ENCODE results near the gene RPIA.

The RPIA gene

GRCh38 chr2:88671786-88672427 lies 19.6 kb upstream of the RPIA start:
- H3K4me1 Mint-ChIP-seq (ENCODE audit: low read depth): no peaks in the 10 kb centered on the region
- H3K4me3 Mint-ChIP-seq: no peak overlapping the region
- H3K27ac Mint-ChIP-seq: no peak overlapping the region
- no peaks in the 10 kb centered on the region for H3K36me3 Mint-ChIP-seq (ENCODE audit: low read depth)
- H3K27me3 Mint-ChIP-seq: no peaks in the 10 kb centered on the region
- no peaks in the 10 kb centered on the region for H3K9me3 Mint-ChIP-seq

GRCh38 chr2:88673363-88673762 lies 18.1 kb upstream of the RPIA start:
- no peaks in the 10 kb centered on the region for H3K9me3 Mint-ChIP-seq
- no peaks in the 10 kb centered on the region for H3K36me3 Mint-ChIP-seq (ENCODE audit: low read depth)
- no peaks in the 10 kb centered on the region for H3K4me1 Mint-ChIP-seq (ENCODE audit: low read depth)
- H3K27ac Mint-ChIP-seq: no peak overlapping the region
- no peak overlapping the region for H3K4me3 Mint-ChIP-seq
- H3K27me3 Mint-ChIP-seq: no peaks in the 10 kb centered on the region

DNA sequence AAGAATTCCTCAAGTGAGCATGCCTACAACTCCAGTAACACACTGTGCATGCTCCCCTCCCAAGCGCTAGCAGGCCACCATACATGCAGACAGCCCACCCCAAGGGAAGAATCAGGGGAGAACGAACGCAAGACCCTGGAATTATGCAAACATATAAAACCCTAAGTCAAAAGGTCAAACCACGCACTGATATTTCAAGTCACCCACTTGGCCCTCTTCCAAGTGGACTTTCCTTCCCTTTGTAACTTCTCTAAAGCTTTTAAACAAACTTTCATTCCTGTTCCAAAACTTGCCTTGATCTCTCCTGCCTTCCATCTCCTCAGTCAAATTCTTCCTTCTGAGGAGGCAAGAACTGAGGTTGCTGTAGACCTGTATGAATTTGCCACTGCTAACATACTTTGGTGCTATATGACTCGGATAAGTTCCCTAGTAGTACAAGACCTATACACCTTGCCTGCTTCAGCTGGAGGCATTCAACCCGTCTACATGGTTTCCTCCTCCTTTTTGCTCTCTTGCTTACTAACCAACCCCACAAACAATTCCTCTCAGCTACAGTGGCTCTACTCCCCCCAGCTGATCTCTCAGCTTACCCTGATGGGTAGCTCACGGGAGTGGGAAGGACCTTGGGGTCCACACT lies 11.1 kb upstream of the RPIA start:
- peaks cover 22% of the 10 kb centered on the region for H3K36me3 Mint-ChIP-seq (ENCODE audit: low read depth)
- H3K27ac Mint-ChIP-seq: no peak overlapping the region
- H3K27me3 Mint-ChIP-seq: peaks cover 3% of the 10 kb centered on the region
- H3K9me3 Mint-ChIP-seq: peaks cover 17% of the 10 kb centered on the region
- H3K4me1 Mint-ChIP-seq (ENCODE audit: low read depth): peaks cover 5% of the 10 kb centered on the region
- no peak overlapping the region for H3K4me3 Mint-ChIP-seq

DNA sequence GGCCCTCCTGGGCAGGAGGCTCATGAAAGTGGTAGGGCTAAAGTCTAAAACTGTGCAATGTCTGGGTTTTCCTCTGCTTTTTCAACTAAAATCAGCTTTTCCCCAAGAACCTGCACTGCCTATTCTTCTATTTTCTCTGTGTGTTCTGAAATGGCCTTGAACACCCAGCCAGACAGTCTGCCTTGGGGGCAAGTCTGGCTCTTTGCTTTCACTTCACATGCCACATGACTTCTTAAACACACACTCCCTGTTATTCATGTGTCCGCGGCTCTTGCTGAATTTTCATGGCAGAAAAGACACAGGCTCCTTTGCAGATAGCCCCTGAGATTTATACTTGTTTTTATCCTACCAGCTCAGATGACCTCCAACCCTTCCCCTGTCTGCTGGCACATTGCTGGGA lies 10.6 kb upstream of the RPIA start:
- H3K4me1 Mint-ChIP-seq (ENCODE audit: low read depth): peaks cover 5% of the 10 kb centered on the region
- peaks cover 22% of the 10 kb centered on the region for H3K36me3 Mint-ChIP-seq (ENCODE audit: low read depth)
- peaks cover 3% of the 10 kb centered on the region for H3K27me3 Mint-ChIP-seq
- H3K27ac Mint-ChIP-seq: no peak overlapping the region
- H3K9me3 Mint-ChIP-seq: peaks cover 17% of the 10 kb centered on the region
- no peak overlapping the region for H3K4me3 Mint-ChIP-seq

DNA sequence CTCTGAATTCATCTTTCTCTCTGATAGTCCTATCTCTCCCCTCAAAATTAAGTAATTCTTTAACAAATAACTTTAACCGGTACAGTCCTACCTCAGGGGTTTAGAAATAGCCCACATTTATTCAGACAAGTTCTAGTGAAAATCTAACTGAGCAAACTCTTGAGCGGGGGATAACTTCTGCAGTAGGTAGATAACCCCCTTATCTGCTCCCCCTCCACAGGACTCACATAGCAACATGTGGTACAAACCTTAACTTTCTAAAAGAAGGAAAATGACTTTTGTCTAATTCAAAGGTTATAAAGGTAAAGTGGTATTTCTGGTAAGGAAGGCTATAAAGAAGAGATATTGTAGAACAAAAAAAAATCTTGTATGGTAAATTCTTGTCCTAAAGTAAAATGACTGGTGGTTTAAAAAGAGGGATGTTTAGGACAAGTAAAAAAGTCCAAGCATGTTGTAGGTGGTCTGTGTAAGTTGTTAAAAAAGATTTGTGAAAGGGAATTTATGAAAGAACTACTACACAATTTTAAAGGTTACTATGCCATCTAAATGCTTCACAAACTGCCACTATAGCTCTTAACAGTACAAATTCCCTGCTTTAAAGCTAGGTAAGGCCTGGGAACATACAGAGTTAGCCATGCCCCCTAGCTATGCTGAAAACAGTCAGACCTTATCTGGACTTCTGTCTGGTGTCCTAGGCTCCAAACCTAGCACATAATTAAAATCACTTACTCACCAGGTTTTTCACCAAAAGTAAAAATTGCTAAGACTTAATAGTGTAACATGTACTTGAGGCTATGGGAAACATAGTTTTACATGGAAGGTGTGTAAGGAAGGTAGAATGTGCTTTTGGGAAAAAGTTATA lies 8.1 kb upstream of the RPIA start:
- Mint-ChIP-seq H3K9me3 (peaks cover 17% of the 10 kb centered on the region), H3K27ac (no peak overlapping the region), H3K27me3 (peaks cover 3% of the 10 kb centered on the region), H3K4me3 (no peak overlapping the region), H3K36me3 (ENCODE audit: low read depth) (peaks cover 40% of the 10 kb centered on the region), H3K4me1 (ENCODE audit: low read depth) (peaks cover 5% of the 10 kb centered on the region)

- peaks cover 6% of the 10 kb centered on the region for H3K4me1 Mint-ChIP-seq (ENCODE audit: low read depth)
- H3K4me3 Mint-ChIP-seq: no peak overlapping the region
- H3K36me3 Mint-ChIP-seq (ENCODE audit: low read depth): peaks cover 42% of the 10 kb centered on the region
- H3K27ac Mint-ChIP-seq: no peak overlapping the region
- peaks cover 17% of the 10 kb centered on the region for H3K9me3 Mint-ChIP-seq
- peaks cover 3% of the 10 kb centered on the region for H3K27me3 Mint-ChIP-seq
Measured at GRCh38 chr2:88684519-88684918, 7.0 kb upstream of the RPIA start.

DNA sequence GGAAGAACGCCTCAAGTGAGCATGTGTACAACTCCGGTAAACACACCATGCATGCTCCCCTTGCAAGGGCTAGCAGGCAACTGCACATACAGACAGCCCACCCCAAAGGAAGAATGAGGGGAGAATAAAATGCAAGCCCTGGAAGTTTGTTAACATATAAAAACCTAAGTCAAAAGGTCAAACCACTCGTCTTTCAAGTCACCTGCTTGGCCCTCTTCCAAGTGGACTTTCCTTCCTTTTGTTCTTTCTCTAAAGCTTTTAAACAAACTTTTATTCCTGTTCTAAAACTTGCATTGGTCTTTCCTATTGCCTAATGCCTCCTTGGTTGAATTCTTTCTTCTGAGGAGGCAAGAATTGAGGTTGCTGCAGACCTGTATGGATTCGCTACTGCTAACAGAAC lies 5.2 kb upstream of the RPIA start:
- Mint-ChIP-seq H3K27me3 (peaks cover 3% of the 10 kb centered on the region), H3K4me1 (ENCODE audit: low read depth) (peaks cover 17% of the 10 kb centered on the region), H3K27ac (no peak overlapping the region), H3K4me3 (no peak overlapping the region), H3K36me3 (ENCODE audit: low read depth) (peaks cover 45% of the 10 kb centered on the region), H3K9me3 (peaks cover 17% of the 10 kb centered on the region)

DNA sequence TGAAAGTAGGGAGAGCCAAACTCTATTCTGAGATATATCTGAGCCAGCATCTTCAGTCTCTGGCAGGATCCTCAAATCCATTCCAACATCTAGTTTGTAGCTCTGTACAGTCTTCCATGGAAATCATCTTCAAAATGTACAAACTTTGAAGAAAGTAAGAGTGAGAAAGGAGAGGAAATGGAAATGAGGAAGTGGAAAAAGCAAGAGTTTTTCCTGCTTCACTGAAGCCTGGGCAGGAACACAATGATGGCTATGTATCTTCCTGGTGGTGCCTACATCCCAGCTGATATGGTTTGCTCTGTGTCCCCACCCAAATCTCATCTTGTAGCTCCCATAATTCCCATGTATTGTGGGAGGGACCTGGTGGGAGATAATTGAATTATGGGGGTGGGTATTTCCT lies 4.1 kb upstream of the RPIA start:
- H3K9me3 Mint-ChIP-seq: peaks cover 17% of the 10 kb centered on the region
- peaks cover 3% of the 10 kb centered on the region for H3K27me3 Mint-ChIP-seq
- H3K4me3 Mint-ChIP-seq: no peak overlapping the region
- H3K4me1 Mint-ChIP-seq (ENCODE audit: low read depth): peaks cover 21% of the 10 kb centered on the region
- no peak overlapping the region for H3K27ac Mint-ChIP-seq
- peaks cover 45% of the 10 kb centered on the region for H3K36me3 Mint-ChIP-seq (ENCODE audit: low read depth)

DNA sequence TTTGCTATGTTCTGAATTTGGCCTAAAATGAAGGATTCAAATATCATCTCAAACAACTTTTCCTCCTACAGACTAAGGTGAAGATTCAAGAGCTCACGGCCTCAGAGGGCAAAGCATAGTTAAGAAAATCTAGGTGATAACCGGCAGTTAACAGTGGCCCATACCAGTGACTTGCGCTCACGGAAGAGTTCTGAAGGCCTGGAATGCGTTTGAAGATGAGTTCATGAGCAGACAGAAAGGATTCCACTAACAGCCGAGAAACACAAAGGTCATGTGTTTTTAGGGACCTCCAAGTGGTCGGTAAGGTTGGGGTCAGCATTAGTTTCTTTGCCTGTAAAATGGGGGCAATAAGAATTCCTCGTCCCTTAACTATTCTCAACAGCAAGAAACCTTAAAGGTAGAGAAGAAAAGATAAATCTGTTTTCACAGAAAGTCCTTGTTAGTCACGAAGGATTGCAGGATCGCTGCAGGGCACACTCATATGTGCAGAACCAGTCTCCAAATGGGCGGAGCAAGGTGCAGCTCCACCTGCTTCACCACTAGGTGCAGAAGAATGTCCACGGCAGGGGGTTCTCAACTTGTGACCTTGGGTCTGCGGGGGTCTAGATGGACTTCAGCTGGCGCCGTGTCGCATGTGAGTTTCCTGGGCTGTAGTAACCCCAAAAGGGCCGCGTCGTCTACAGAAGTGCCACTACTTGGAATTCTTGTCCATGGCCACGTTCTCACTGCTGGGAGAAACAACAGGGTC lies 708 bp upstream of the RPIA start:
- peaks cover 23% of the 10 kb centered on the region for H3K36me3 Mint-ChIP-seq (ENCODE audit: low read depth)
- peaks cover 53% of the 10 kb centered on the region for H3K4me1 Mint-ChIP-seq (ENCODE audit: low read depth)
- H3K9me3 Mint-ChIP-seq: no peaks in the 10 kb centered on the region
- H3K27ac Mint-ChIP-seq: peak overlapping the region; percentile 91
- peak overlapping the region; percentile 91 for H3K4me3 Mint-ChIP-seq
- no peaks in the 10 kb centered on the region for H3K27me3 Mint-ChIP-seq

DNA sequence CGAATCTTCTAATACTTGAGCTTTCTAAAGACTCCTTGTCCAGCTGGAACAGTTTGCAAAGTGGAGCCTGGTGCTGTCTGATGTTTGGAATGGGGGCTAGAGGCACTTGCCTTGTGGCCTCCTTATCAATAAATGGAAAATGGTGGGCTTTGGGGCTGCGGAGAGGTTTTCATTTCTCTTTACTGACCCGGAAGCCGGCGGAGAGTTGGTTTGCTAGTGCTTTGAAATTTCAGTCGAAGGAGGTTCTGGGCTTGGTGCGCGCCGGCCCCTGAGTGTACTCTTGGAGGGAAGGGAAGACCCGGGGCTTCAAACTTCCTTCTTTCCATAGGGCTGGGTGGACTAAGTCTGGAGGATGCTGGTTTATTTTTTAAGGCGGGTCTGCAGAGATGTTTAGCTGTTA lies 714 bp downstream of the RPIA start:
- H3K36me3 Mint-ChIP-seq (ENCODE audit: low read depth): peaks cover 15% of the 10 kb centered on the region
- H3K9me3 Mint-ChIP-seq: no peaks in the 10 kb centered on the region
- H3K27ac Mint-ChIP-seq: peak overlapping the region; percentile 88
- no peaks in the 10 kb centered on the region for H3K27me3 Mint-ChIP-seq
- H3K4me1 Mint-ChIP-seq (ENCODE audit: low read depth): peaks cover 63% of the 10 kb centered on the region
- peak overlapping the region; percentile 91 for H3K4me3 Mint-ChIP-seq

DNA sequence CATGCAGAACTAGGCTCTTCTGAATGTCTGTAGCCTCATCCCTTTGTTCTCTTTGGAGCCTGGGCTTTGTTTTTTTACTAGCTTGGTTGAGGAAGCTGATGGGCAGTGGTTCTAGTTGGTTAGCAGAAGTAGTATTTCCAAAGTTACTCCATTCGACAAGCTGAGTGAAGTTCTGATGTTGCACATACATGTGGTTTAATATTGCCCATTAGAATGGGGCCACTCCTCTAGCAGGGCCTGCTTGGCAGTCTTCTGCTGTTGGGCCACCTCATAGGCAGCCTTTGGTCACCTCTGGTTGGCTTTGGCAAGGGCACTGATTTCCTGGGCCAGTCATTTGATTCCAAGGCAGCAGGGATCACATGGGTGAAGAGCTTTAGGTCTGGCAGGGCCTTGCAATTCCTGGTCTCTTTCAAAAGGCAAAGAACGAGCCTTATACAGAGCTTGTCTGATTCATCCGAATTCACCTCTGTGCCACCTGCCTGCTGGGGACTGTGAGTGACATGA lies 2.5 kb downstream of the RPIA start:
- Mint-ChIP-seq H3K36me3 (ENCODE audit: low read depth) (peaks cover 13% of the 10 kb centered on the region), H3K4me3 (peak overlapping the region; percentile 91), H3K27me3 (no peaks in the 10 kb centered on the region), H3K27ac (no peak overlapping the region), H3K9me3 (no peaks in the 10 kb centered on the region), H3K4me1 (ENCODE audit: low read depth) (peaks cover 68% of the 10 kb centered on the region)

GRCh38 chr2:88696611-88697010 lies 5.1 kb downstream of the RPIA start:
- no peak overlapping the region for H3K4me3 Mint-ChIP-seq
- H3K4me1 Mint-ChIP-seq (ENCODE audit: low read depth): peaks cover 51% of the 10 kb centered on the region
- no peak overlapping the region for H3K27ac Mint-ChIP-seq
- H3K27me3 Mint-ChIP-seq: no peaks in the 10 kb centered on the region
- H3K9me3 Mint-ChIP-seq: no peaks in the 10 kb centered on the region
- peaks cover 25% of the 10 kb centered on the region for H3K36me3 Mint-ChIP-seq (ENCODE audit: low read depth)

DNA sequence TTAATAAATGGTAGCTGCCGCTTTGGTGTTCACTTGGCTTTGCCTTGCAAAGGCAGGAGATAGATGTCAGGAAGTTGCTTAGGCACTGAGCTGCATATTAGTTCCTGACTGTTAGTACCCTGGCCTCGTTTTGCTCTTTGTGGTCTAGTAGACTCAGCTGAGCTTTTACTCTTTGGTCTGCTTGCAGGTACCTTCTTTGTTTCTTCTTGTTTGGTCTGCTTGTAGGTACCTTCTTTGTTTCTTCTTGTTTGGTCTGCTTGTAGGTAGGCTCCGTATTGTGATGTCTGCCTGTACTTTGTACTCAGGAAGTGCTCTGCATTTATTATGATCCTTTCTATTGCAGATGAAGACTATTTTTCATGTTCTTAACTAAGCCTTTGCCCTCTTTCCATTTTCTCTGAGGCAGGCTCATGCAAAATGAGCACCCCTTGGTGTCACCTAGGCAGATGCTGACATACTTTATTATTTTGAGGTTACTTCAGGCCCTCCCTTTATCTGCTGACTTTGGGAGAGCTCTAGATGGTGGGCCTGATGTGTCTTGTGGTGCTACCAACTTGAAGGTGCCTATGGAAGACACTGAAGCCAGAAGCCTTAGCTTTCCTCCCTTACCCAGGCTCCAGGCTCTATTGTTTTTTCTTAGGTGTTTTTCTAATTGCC lies 6.0 kb downstream of the RPIA start:
- no peaks in the 10 kb centered on the region for H3K27me3 Mint-ChIP-seq
- no peak overlapping the region for H3K4me3 Mint-ChIP-seq
- peaks cover 34% of the 10 kb centered on the region for H3K36me3 Mint-ChIP-seq (ENCODE audit: low read depth)
- peaks cover 46% of the 10 kb centered on the region for H3K4me1 Mint-ChIP-seq (ENCODE audit: low read depth)
- H3K9me3 Mint-ChIP-seq: no peaks in the 10 kb centered on the region
- H3K27ac Mint-ChIP-seq: no peak overlapping the region

DNA sequence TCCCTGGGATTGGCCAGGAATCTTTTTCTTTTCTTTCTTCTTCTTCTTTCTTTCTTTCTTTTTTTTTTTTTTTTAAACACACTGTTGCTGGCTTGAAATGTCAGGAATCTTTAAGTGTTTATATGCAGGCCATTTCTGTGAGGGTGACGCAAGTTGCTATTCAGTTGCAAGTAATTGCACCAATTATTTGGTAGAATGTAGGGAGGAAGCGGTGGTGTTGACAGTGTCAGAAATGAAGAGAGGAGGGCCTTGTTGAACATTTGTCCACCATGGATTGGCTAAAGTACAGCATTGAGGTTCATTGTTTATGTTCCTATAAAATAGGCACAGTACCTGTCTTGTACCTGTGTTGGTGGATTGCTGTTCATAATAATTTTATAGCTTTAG lies 6.5 kb downstream of the RPIA start:
- Mint-ChIP-seq H3K36me3 (ENCODE audit: low read depth) (peaks cover 39% of the 10 kb centered on the region), H3K4me3 (no peak overlapping the region), H3K9me3 (no peaks in the 10 kb centered on the region), H3K27me3 (no peaks in the 10 kb centered on the region), H3K27ac (no peak overlapping the region), H3K4me1 (ENCODE audit: low read depth) (peaks cover 41% of the 10 kb centered on the region)
